ENCODE results near the gene GRID2. TPM values are rescaled to one million over a fixed set of nuclear protein-coding genes. Genes with fewer than 3 reads are reported as not detected.

GRID2 gene
- total RNA-seq, 4 donors from 2014 or later, result 0.16 TPM; not detected in 3

GRCh38 chr4:93169966-93170365 is 866.2 kb downstream of the GRID2 start:
- WGBS, 2 donors (ENCODE audit: low coverage in 1 of 2), result 83% methylated on average over 6 of the region's 6 CpGs; no CpG with 5 or more reads in 1 of the 2 donors

GRCh38 chr4:93174598-93174997 is 870.8 kb downstream of the GRID2 start:
- intact Hi-C loops (cut with DNase I; ENCODE audit: low total_unique reads), result no loop called here
- TF ChIP-seq POLR2A (IDR thresholded peaks at IDR 0.05) (no peak), CTCF (IDR thresholded peaks at IDR 0.05) (no peak)
- WGBS, 2 donors (ENCODE audit: low coverage in 1 of 2), result 50 to 65% methylated on average over 1 of the region's 1 CpG
- in situ Hi-C loops (cut with MboI; ENCODE audit: low pct_ligation_motif_present in 1 of 4, low pct_unique_long_range_greater_than_20kb in 1 of 4, low sequenced_read_pairs in 3 of 4), result no loop called here
- Histone ChIP-seq H3K9me3 (no peaks in the 10 kb centered on the region), H3K27me3 (no peaks in the 10 kb centered on the region), H3K4me3 (no peak overlapping the region), H3K4me1 (no peaks in the 10 kb centered on the region), H3K27ac (no peak overlapping the region), H3K36me3 (no peaks in the 10 kb centered on the region)
- DNase-seq, result no peak

More at GRCh38 chr4:93169966-93170365, 866.2 kb downstream of the GRID2 start:
- no peaks in the 10 kb centered on the region for H3K27me3 ChIP-seq
- H3K9me3 ChIP-seq, result no peaks in the 10 kb centered on the region
- in situ Hi-C loops (cut with MboI; ENCODE audit: low pct_ligation_motif_present in 1 of 4, low pct_unique_long_range_greater_than_20kb in 1 of 4, low sequenced_read_pairs in 3 of 4), result no loop called here
- intact Hi-C loops (cut with DNase I; ENCODE audit: low total_unique reads), result no loop called here
- H3K36me3 ChIP-seq, result no peaks in the 10 kb centered on the region
- TF ChIP-seq POLR2AphosphoS5 (IDR thresholded peaks at IDR 0.05), result no peak
- no peak for TF ChIP-seq POLR2A (IDR thresholded peaks at IDR 0.05)
- TF ChIP-seq EP300 (IDR thresholded peaks at IDR 0.05; ENCODE audit: low read depth), result no peak
- TF ChIP-seq CTCF (IDR thresholded peaks at IDR 0.05), result no peak
- H3K27ac ChIP-seq, result no peak overlapping the region
- DNase-seq, result no peak
- H3K4me3 ChIP-seq, result no peak overlapping the region
- no peaks in the 10 kb centered on the region for H3K4me1 ChIP-seq

- no peaks in the 10 kb centered on the region for H3K36me3 ChIP-seq
- H3K9me3 ChIP-seq, result no peaks in the 10 kb centered on the region
- DNase-seq, result no peak
- intact Hi-C loops (cut with DNase I; ENCODE audit: low total_unique reads), result no loop called here
- no peaks in the 10 kb centered on the region for H3K27me3 ChIP-seq
- in situ Hi-C loops (cut with MboI; ENCODE audit: low pct_ligation_motif_present in 1 of 4, low pct_unique_long_range_greater_than_20kb in 1 of 4, low sequenced_read_pairs in 3 of 4), result no loop called here
- TF ChIP-seq POLR2AphosphoS5 (IDR thresholded peaks at IDR 0.05), result no peak
- TF ChIP-seq POLR2A (IDR thresholded peaks at IDR 0.05), result no peak
- TF ChIP-seq CTCF (IDR thresholded peaks at IDR 0.05), result no peak
- TF ChIP-seq EP300 (IDR thresholded peaks at IDR 0.05; ENCODE audit: low read depth), result no peak
- no peaks in the 10 kb centered on the region for H3K4me1 ChIP-seq
- no peak overlapping the region for H3K4me3 ChIP-seq
- 83% methylated on average over 2 of the region's 2 CpGs; no CpG with 5 or more reads in 1 of the 2 donors for WGBS, 2 donors (ENCODE audit: low coverage in 1 of 2)
- H3K27ac ChIP-seq, result no peak overlapping the region
Observed at GRCh38 chr4:93178279-93178678, 874.5 kb downstream of the GRID2 start.

- WGBS, 2 donors (ENCODE audit: low coverage in 1 of 2), result 53 to 68% methylated on average over 2 of the region's 2 CpGs
- intact Hi-C loops (cut with DNase I; ENCODE audit: low total_unique reads), result no loop called here
- no peak for DNase-seq
- Histone ChIP-seq H3K36me3 (no peaks in the 10 kb centered on the region), H3K27ac (no peak overlapping the region), H3K9me3 (no peaks in the 10 kb centered on the region), H3K4me1 (no peaks in the 10 kb centered on the region), H3K27me3 (no peaks in the 10 kb centered on the region), H3K4me3 (no peak overlapping the region)
- TF ChIP-seq POLR2A (IDR thresholded peaks at IDR 0.05) (no peak), POLR2AphosphoS5 (IDR thresholded peaks at IDR 0.05) (no peak), EP300 (IDR thresholded peaks at IDR 0.05; ENCODE audit: low read depth) (no peak), CTCF (IDR thresholded peaks at IDR 0.05) (no peak)
- in situ Hi-C loops (cut with MboI; ENCODE audit: low pct_ligation_motif_present in 1 of 4, low pct_unique_long_range_greater_than_20kb in 1 of 4, low sequenced_read_pairs in 3 of 4), result no loop called here
Observed at GRCh38 chr4:93179044-93179443, 875.3 kb downstream of the GRID2 start.

All from transverse colon (tissue), 4 donors.